AG10803 (cell line): ENCODE results near the gene TIRAP.

Source experiments
- DNase-seq: peaks from one replicate; pipeline ENCODE4 v3.0.0; 2010; ENCODE audit warnings: low read depth
- H3K4me3 ChIP-seq: 2 replicates; pipeline ENCODE4 v1.5.1; 2011; ENCODE audit warnings: mild to moderate bottlenecking, low read length, control low read depth
- TF ChIP-seq, protein P1 (sequence below): conservative IDR thresholded peaks from 2 replicates; pipeline ENCODE4 v1.5.1; 2011; ENCODE audit warnings: mild to moderate bottlenecking, low read length, control low read depth, inconsistent platforms

The TIRAP gene

DNA sequence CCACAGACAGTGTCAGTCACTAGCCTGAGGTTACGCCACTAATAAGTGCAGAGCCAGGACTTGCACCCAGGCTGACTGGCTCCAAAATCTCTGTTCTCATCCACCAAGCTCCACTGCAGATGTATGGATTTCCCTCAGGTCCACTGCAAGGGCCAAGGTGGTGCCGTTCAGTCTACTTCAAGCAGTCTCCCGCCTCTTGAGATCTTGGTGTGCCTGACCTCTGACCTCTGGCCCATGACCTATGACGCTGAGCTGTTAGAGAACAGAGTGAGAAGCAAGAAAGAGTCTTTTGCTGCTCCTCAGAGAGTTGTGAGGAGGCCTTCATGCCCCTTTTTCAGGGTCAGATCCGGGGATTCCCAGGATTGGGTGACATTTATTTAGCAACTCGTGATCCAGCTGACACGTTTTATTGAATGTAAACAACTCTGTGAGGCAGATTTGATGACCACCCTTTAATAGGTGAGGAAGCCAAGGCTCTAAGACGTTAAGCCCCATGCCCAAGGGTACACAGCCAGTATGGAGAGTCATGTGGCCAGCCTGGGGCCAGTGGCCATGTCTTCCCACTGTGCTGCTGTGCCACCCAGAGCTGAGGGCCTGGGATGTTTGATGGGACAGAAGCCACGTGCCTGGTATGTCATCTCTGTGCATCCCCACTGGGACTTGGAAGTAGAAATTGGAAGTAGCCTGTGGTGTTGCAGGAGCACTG is 46.2 kb downstream of the TIRAP start:
- TF ChIP-seq, protein P1, sequence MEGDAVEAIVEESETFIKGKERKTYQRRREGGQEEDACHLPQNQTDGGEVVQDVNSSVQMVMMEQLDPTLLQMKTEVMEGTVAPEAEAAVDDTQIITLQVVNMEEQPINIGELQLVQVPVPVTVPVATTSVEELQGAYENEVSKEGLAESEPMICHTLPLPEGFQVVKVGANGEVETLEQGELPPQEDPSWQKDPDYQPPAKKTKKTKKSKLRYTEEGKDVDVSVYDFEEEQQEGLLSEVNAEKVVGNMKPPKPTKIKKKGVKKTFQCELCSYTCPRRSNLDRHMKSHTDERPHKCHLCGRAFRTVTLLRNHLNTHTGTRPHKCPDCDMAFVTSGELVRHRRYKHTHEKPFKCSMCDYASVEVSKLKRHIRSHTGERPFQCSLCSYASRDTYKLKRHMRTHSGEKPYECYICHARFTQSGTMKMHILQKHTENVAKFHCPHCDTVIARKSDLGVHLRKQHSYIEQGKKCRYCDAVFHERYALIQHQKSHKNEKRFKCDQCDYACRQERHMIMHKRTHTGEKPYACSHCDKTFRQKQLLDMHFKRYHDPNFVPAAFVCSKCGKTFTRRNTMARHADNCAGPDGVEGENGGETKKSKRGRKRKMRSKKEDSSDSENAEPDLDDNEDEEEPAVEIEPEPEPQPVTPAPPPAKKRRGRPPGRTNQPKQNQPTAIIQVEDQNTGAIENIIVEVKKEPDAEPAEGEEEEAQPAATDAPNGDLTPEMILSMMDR = no peak
- no peak overlapping the region for H3K4me3 ChIP-seq
- DNase-seq = no peak

DNA sequence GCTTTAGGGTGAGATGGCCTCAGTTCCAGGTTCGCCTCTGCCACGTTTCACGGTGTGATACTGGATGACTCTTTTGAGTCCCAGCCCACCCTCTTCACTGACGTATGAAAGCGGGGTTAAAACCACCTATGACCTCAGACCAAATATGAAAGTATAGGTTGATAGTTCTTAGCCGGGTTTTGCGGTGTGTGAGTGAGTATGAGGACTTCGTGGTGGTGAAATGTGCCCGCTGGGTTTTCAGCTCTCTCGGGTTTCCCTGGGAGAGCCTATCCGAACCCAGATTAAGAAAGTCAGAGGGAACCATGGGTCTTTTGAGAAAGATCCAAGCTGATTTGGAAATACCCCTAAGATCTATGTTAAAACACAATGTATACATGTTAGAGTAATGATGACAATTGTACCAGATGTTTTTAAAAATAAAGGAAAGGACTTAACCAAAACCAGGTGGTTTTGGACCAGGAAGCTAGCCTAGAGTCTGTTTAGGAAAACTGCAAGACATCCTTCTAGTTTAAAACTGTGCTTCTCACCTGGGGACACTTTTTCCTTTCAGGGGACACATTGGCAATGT is 46.8 kb downstream of the TIRAP start:
- no peak overlapping the region for H3K4me3 ChIP-seq
- peak; percentile 63 for DNase-seq
- TF ChIP-seq, protein P1 = no peak

DNA sequence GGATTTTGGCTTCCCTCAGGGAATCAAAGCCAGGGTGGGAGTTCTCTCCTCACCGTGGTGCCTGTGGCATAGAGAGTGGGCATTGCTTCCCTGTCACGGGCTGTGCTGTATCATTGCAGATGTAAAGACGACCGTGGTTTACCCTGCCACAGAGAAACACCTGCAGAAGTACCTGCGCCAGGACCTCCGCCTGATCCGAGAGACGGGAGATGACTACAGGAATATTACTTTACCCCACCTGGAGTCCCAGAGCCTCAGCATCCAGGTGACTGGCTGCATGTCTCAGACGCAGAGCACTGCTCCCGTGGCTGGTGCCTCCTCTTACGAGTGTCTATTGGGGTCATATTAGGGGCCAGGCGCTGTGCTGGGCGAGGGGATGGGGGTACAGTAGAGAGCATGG is 48.4 kb downstream of the TIRAP start:
- DNase-seq = no peak
- TF ChIP-seq, protein P1 = no peak
- no peak overlapping the region for H3K4me3 ChIP-seq

DNA sequence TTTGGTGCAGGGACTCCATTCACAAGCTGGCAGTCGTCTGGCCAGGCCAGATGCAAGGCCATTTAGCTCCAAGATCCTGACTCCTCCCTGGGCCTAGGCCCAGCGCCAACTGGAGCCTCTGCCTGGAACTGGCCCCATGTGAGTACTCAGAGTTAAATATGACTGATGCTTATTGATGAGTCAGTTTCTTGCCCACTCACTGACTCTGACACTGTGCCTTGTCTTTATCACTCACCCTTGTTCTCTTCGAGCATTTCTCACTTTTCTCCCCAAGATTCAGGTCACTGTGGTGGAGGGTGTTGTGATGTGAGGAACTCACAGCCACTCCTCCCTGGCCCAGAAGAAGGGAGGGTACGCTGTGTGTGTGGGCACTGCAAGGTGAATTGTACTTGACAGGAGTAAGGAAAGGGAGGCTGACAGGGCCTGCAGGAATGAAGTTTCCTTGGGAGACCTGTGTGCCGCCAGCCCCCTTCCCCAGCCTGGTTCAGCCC is 49.4 kb downstream of the TIRAP start:
- no peak overlapping the region for H3K4me3 ChIP-seq
- TF ChIP-seq, protein P1 = no peak
- peak; percentile 92 for DNase-seq

DNA sequence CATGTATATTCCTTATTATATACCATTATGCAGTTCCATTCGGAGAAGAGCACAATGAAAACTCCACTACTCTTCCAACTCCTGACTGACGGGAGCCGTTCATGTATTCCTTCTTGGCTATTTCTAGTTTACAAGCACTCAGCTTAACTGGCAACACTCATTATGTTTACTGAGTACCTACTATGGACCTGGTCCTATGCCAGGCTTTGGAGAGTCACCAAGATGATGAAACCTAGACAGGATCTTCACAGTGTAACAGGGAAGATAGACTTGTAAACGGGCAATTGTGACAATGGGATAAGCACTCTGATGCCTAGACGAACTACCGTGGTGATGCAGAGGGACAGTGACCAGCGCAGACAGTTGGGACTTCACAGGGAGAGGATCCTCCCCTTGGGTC is 50.2 kb downstream of the TIRAP start:
- DNase-seq = no peak
- H3K4me3 ChIP-seq = no peak overlapping the region
- TF ChIP-seq, protein P1 = no peak

DNA sequence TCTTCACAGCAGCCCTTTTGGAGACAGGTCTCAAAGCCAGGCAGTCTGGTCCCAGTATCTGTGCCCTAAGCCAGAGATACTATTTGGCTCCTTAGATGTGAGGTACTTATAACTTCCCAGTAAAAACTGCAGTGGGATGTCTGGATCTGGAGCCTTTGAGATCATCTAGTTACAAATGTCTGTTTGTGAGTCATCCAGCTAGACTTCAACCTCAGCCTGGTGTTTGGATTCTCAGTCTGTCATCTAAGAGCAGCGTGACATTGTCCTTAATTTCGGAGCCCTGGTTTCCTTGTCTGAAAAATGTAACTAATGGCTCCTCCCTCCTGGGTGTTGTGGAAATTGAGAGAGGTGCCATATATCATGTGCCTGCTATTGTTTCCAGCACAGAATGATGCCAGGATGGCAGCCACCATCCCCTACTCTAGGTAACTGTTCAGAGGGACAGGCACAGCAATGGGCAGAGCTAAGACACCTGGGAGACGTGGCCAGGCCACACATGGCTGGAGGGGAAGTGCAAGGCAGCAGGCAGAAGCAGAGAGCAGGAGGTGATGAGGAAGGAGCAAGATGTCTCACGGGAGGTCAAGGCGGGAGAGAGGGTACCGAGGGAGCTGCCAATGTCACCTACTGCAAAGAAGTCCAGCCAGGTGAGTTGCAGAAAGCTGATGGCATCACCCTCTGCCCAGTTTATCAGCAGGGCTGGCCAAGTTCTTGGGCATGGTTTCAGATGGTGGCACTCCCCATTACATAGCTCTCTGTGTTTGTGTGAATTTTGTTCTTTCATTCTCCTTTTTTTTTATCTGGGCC is 52.0 kb downstream of the TIRAP start:
- TF ChIP-seq, protein P1 = no peak
- H3K4me3 ChIP-seq = no peak overlapping the region
- peak; percentile 57 for DNase-seq
